ENCODE measurements around the gene PTPN4.

GRCh38 chr2:119769645-119770044 lies 9.9 kb downstream of the PTPN4 start:
- TF ChIP-seq, protein P1, sequence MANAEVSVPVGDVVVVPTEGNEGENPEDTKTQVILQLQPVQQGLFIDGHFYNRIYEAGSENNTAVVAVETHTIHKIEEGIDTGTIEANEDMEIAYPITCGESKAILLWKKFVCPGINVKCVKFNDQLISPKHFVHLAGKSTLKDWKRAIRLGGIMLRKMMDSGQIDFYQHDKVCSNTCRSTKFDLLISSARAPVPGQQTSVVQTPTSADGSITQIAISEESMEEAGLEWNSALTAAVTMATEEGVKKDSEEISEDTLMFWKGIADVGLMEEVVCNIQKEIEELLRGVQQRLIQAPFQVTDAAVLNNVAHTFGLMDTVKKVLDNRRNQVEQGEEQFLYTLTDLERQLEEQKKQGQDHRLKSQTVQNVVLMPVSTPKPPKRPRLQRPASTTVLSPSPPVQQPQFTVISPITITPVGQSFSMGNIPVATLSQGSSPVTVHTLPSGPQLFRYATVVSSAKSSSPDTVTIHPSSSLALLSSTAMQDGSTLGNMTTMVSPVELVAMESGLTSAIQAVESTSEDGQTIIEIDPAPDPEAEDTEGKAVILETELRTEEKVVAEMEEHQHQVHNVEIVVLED (CRISPR knock-in tag; IDR thresholded peaks at IDR 0.05; ENCODE audit: borderline replicate concordance), result no peak
- TF ChIP-seq HDAC2 (CRISPR knock-in tag; IDR thresholded peaks at IDR 0.05) (no peak), FLYWCH1 (CRISPR knock-in tag; IDR thresholded peaks at IDR 0.05) (no peak), ERF (CRISPR knock-in tag; IDR thresholded peaks at IDR 0.05) (no peak), TARDBP (CRISPR knock-in tag; IDR thresholded peaks at IDR 0.05) (no peak), ZNF34 (CRISPR knock-in tag; IDR thresholded peaks at IDR 0.05; ENCODE audit: borderline replicate concordance) (no peak), JDP2 (CRISPR knock-in tag; IDR thresholded peaks at IDR 0.05; ENCODE audit: borderline replicate concordance) (no peak), SRF (IDR thresholded peaks at IDR 0.05; ENCODE audit: low read depth, low read length) (no peak), MAX (IDR thresholded peaks at IDR 0.05) (no peak), JUNB (CRISPR knock-in tag; IDR thresholded peaks at IDR 0.05; ENCODE audit: borderline replicate concordance) (no peak)
- TF ChIP-seq, protein P2, sequence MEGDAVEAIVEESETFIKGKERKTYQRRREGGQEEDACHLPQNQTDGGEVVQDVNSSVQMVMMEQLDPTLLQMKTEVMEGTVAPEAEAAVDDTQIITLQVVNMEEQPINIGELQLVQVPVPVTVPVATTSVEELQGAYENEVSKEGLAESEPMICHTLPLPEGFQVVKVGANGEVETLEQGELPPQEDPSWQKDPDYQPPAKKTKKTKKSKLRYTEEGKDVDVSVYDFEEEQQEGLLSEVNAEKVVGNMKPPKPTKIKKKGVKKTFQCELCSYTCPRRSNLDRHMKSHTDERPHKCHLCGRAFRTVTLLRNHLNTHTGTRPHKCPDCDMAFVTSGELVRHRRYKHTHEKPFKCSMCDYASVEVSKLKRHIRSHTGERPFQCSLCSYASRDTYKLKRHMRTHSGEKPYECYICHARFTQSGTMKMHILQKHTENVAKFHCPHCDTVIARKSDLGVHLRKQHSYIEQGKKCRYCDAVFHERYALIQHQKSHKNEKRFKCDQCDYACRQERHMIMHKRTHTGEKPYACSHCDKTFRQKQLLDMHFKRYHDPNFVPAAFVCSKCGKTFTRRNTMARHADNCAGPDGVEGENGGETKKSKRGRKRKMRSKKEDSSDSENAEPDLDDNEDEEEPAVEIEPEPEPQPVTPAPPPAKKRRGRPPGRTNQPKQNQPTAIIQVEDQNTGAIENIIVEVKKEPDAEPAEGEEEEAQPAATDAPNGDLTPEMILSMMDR (CRISPR knock-in tag; IDR thresholded peaks at IDR 0.05), result no peak
- TF ChIP-seq, protein P3, sequence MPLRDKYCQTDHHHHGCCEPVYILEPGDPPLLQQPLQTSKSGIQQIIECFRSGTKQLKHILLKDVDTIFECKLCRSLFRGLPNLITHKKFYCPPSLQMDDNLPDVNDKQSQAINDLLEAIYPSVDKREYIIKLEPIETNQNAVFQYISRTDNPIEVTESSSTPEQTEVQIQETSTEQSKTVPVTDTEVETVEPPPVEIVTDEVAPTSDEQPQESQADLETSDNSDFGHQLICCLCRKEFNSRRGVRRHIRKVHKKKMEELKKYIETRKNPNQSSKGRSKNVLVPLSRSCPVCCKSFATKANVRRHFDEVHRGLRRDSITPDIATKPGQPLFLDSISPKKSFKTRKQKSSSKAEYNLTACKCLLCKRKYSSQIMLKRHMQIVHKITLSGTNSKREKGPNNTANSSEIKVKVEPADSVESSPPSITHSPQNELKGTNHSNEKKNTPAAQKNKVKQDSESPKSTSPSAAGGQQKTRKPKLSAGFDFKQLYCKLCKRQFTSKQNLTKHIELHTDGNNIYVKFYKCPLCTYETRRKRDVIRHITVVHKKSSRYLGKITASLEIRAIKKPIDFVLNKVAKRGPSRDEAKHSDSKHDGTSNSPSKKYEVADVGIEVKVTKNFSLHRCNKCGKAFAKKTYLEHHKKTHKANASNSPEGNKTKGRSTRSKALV (CRISPR knock-in tag; IDR thresholded peaks at IDR 0.05), result no peak

Data from HepG2 (cell line).